Keratinocyte (primary cell): ENCODE measurements around the gene CD300LD.

ENCODE experiments used
- EZH2 ChIP-seq: IDR thresholded peaks from one replicate; pipeline ENCODE4 v1.6.1; 2012; ENCODE audit warnings: inconsistent platforms, mild to moderate bottlenecking, low read length, moderate library complexity
- TF ChIP-seq, protein P1 (sequence below), 3 experiments: IDR thresholded peaks in 1 of 3; conservative IDR thresholded peaks in 1 of 3; optimal IDR thresholded peaks in 1 of 3; 2 replicates in 2 of 3; 3 replicates in 1 of 3; pipeline versions ENCODE3 to v1.5.1; 2011; ENCODE audit warnings: low read length in 3 of 3, mild to moderate bottlenecking in 3 of 3, moderate library complexity in 2 of 3, control low read depth in 1 of 3, inconsistent platforms in 1 of 3; ENCODE audit not compliant: insufficient read depth in 2 of 3; ENCODE audit errors: extremely low read depth in 1 of 3

DNA sequence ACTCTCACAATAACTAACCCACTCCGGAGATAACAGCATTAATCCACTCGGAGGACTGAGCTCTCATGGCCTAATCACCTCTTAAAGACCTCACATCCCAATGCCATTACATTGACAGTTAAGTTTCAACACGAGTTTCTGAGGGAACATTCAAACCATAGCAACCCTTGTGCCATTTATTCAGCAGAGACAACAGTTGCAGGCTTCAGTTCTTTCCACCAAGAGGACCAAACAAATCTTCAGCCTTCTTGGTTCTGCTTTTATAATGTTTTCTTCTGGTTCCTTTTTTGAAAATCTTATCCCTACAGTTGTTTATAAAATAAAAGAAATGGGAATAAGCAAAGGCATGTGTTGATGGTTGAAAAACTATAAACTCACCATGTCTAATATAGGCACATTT lies 33.6 kb upstream of the CD300LD start:
- TF ChIP-seq, protein P1, sequence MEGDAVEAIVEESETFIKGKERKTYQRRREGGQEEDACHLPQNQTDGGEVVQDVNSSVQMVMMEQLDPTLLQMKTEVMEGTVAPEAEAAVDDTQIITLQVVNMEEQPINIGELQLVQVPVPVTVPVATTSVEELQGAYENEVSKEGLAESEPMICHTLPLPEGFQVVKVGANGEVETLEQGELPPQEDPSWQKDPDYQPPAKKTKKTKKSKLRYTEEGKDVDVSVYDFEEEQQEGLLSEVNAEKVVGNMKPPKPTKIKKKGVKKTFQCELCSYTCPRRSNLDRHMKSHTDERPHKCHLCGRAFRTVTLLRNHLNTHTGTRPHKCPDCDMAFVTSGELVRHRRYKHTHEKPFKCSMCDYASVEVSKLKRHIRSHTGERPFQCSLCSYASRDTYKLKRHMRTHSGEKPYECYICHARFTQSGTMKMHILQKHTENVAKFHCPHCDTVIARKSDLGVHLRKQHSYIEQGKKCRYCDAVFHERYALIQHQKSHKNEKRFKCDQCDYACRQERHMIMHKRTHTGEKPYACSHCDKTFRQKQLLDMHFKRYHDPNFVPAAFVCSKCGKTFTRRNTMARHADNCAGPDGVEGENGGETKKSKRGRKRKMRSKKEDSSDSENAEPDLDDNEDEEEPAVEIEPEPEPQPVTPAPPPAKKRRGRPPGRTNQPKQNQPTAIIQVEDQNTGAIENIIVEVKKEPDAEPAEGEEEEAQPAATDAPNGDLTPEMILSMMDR (optimal IDR thresholded peaks at IDR 0.05 in 1 of 3, IDR thresholded peaks at IDR 0.05 in 1 of 3, conservative IDR thresholded peaks at IDR 0.05 in 1 of 3; ENCODE audit: extremely low read depth in 1 of 3, insufficient read depth in 2 of 3, low read length in 3 of 3): no peak
- no peak for TF ChIP-seq EZH2
